OCI-LY7 (cell line): Measurements from ENCODE around the gene LRRC72.

Source experiments
- CTCF ChIP-seq: fragments of 200-600 bp; sonication (generic); conservative IDR thresholded peaks from 2 replicates; pipeline ENCODE4 v1.5.1; 2014; ENCODE audit warnings: mild to moderate bottlenecking, antibody characterized with exemption, low read length, moderate library complexity, mixed read lengths
- EZH2phosphoT487 ChIP-seq: fragments of 200-600 bp; sonication (generic); IDR thresholded peaks from 2 replicates; pipeline ENCODE4 v1.6.1; 2018; ENCODE audit warnings: low read depth, borderline replicate concordance, mild to moderate bottlenecking, mixed run types, antibody characterized with exemption, low read length, moderate library complexity, mixed read lengths

- no peak for TF ChIP-seq CTCF
- no peak for TF ChIP-seq EZH2phosphoT487
These were observed 99.8 kb downstream of the LRRC72 start for GRCh38 chr7:16626388-16626787.
